GM21367 (cell line): ENCODE data around the gene STAT5B.

Experiments used
- ATAC-seq: cut with Tn5 transposase; IDR thresholded peaks from one replicate; pipeline ENCODE4 v1.9.1; 2021; ENCODE audit not compliant: unreplicated experiment

Gene STAT5B

DNA sequence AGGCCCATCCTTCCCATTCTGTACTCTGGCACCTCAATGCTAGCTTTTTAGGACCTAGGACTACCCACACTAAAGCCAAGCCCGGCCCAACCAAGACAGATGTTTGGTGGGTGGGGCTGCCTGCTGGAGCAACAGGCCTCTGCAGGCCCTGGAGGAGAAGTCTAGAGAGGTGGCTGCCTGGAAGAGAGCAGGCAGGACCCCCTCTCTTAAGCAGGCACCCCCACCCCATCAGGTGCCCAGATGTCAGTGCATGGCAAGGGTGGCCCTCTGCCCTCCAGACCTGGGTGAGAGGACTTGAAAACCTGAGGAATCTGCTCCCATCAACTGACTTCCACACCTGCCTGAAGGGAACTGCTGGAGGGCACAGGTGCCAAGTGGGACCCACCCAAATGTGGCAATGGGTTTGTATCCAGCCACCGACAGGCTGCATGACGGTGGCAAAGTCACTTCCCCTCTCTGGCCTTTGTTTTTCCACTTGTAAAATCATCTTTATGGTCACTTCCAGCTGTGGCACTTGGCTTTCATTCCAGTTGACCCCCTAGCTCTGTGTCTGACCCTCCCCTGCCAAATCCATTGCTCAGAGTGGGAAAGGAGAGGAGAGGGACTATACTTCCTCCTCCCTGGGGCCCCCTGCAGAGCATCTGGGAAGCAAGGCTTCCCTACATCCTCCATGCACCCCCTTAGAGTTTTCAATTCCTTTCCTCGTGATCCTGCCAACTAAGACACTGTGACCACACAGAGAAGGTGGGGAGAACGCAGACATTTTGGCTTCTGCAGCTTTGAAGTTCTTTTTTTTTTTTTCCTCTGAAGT is 10.4 kb upstream of the STAT5B start:
- no peak for ATAC-seq

DNA sequence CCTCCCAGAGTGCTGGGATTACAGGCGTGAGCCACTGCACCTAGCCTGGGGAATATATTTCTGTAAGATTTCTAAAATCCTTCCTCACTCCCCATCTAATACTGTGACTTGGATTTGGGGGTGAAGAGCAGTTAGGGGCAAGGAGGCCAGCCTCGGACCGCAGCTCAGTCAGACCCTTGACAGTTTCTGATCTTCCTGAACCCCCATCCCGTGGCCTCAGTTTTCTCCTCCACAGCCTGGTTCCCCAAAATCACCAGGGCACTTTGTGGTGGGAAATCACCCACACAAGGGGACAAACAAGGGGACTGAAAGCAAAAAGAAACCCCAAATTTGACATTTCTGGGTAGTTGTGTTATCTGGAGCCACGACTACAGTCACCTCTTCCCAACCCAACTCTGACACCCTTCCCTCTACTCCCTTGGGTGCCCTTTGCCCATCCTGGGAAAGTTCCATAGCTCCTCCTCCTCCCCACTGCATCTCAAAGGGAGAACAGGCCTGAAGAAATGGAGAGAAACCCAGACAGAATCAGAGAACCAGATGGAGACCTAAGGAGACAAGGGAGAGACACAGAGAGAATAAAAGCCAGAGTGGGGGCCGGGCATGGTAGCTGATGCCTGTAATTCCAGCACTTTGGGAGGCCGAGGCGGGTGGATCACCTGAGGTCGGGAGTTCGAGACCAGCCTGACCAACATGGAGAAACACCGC is 9.3 kb upstream of the STAT5B start:
- no peak for ATAC-seq

DNA sequence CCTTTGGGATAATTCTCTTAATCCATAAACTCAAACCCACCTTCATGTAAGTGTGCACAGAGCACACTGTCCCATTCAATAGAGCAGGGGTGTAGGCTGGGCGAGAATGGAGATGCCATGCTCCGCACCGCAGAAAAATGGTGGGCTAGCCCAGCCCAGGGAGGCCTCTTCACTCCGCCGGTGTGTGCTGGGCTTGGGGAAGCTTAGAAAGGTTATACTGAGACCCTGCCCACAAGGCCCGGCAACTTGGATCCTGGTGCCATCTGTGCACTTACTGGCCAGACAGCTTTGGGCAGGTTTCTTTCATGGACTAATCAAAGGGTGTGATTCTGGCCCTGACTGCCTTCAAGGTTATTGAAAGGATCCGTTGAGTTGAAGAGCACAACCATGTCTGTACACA is 8.4 kb upstream of the STAT5B start:
- no peak for ATAC-seq

GRCh38 chr17:42284024-42284369 is 7.8 kb upstream of the STAT5B start:
- ATAC-seq = no peak

- no peak for ATAC-seq
These were observed 7.2 kb upstream of the STAT5B start for GRCh38 chr17:42283241-42284023.

GRCh38 chr17:42282478-42283080 is 6.4 kb upstream of the STAT5B start:
- no peak for ATAC-seq

GRCh38 chr17:42281571-42282096 is 5.4 kb upstream of the STAT5B start:
- no peak for ATAC-seq

GRCh38 chr17:42279776-42280630 is 3.8 kb upstream of the STAT5B start:
- ATAC-seq = no peak

DNA sequence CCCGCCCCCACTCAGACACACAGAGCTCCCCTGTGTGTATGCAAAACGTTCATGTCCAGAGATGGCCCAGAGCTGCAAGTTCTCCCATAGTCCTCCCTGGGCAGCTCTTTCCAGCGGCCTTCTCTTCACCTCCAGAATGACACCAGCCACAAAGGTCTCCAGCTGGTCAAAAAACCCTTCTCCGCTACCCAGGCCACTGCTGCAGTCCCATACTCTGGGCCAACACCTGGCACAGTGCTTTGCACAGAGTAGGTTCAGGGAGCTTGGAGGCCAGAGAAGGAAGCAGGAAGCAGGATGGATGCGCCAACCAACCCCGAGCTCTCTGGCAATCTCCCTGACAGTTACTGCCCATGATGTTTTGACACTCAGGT is 1.1 kb upstream of the STAT5B start:
- ATAC-seq = no peak

DNA sequence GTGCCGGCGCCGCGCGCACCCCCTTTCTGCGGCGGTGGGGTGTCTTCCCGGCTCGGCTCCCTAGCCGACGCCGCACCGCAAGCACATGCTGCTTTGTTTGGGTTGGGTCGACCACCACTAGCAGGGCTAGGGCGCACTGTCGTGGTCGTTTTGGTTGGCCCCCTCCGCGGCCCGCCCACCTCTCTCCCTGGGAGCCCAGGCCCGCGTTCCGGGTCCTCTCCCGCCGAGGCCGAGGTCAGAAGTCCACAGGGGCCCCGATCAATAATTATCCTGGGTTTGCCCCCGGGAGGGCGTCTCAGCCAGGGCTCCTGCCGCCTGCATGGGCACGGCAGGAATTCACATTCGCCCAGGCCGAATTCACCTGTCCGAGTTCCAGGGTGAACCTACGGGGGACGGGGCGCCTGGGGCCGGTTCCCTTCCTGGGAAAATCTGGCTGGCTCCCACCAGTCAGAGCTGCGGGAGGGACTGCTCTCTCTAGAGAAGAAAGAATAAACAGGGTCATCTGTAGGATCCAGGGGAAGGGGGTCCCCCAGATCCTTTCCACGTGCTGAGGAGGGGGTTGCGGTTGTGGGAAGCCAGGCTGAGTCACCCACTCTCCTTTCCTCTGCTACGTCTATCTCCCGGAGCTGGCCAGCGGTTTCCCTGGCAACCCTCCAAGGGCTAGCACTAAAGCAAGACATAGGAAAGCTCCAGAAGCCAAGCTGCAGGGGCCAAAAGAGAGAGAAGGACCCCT is 584 bp upstream of the STAT5B start:
- ATAC-seq = no peak

- ATAC-seq = peak; percentile 18
These were observed 448 bp downstream of the STAT5B start for GRCh38 chr17:42275527-42276358.

DNA sequence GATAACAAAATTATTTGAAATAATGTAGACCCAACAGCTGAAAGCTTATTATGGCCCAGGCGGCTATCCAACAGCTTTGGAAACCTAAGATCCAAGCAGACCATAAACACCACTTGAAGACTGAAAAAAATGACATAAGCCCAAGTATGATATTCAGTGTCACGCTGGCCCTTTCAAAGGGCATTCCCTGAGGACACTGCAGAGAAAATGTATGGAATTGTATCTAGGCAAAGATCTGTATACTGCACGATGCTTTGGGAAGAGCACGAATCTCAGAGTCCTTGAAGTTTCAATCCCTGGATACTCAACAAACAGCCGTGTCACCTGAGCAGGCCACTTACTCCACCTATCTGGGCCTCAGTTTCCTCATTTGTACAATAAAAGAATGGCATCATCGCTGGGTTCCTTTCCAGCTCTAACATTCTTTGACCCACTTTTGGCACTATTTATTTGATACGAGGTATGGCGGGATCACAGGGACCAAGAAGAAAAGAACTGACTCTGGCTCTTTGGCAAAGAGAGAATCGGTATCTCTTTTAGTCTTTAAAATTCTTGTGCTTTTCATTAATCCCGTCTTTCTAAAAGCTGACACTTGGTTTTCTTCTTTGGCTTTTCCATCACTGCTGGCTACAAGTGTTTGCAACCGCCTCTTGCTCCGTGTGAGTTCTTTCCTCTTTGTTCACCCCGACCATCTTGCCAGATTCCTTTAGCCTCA is 1.2 kb downstream of the STAT5B start:
- no peak for ATAC-seq

DNA sequence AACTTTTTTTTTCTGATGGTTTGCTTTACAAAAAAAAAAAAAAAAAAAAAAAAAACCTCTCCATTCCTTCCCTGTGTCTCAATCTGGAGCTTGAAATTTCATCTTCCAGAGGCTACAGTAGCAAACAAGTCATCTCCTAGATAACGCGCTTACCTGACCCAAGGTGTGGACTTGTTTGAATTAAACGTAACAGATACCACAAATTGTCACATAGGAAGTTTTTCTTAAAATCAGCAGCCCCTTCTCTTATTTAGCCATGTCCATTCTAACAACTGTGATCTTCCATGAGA is 2.0 kb downstream of the STAT5B start:
- ATAC-seq = no peak

GRCh38 chr17:42273474-42274252 is 2.5 kb downstream of the STAT5B start:
- ATAC-seq = no peak

GRCh38 chr17:42272162-42272907 is 3.9 kb downstream of the STAT5B start:
- no peak for ATAC-seq

GRCh38 chr17:42271779-42272035 is 4.5 kb downstream of the STAT5B start:
- no peak for ATAC-seq
